T-helper 2 cell treated with Interferon-gamma antibody and Interleukin-4, amounts not matched to agents 5 μg/mL and 100 μg/mL, for 36 hours (primary cell): ENCODE data around the gene TMBIM4.

ENCODE experiments used
- DNase-seq: peaks from one replicate; pipeline ENCODE4 v3.0.0; 2021; ENCODE audit warnings: low spot score
- H3K27ac Mint-ChIP-seq: one replicate; pipeline ENCODE4 v1.8.0; 2021; ENCODE audit warnings: mild to moderate bottlenecking, mixed read lengths
- H3K27me3 Mint-ChIP-seq: one replicate; pipeline ENCODE4 v1.8.0; 2021; ENCODE audit warnings: low read depth, mixed read lengths
- H3K36me3 Mint-ChIP-seq: one replicate; pipeline ENCODE4 v1.8.0; 2021; ENCODE audit warnings: low read depth, mixed read lengths
- H3K4me1 Mint-ChIP-seq: one replicate; pipeline ENCODE4 v1.8.0; 2021; ENCODE audit warnings: low read depth, mixed read lengths
- H3K4me3 Mint-ChIP-seq: one replicate; pipeline ENCODE4 v1.8.0; 2022; ENCODE audit warnings: mild to moderate bottlenecking, moderate library complexity, mixed read lengths
- H3K9me3 Mint-ChIP-seq: one replicate; pipeline ENCODE4 v1.8.0; 2021; ENCODE audit warnings: mixed read lengths

The TMBIM4 gene

DNA sequence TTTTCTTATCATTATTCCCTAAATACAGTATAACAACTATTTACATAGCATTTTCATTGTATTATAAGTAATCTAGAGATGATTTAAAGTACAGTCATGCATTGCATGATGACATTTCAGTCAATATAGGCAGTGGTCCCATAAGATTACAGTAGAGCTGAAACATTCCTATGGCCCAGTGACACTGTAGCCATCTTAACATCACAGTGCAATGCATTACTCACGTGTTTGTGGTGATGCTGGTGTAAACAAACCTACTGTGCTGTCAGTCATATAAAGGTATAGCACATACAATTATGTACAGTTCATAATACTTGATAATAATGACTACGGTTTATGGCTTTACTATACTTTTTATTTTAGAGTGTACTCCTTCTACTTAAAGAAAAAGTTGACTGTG is 52.6 kb downstream of the TMBIM4 start:
- H3K36me3 Mint-ChIP-seq: peaks cover 15% of the 10 kb centered on the region
- no peak overlapping the region for H3K27ac Mint-ChIP-seq
- H3K27me3 Mint-ChIP-seq: peaks cover 3% of the 10 kb centered on the region
- H3K4me3 Mint-ChIP-seq: no peak overlapping the region
- H3K9me3 Mint-ChIP-seq: no peaks in the 10 kb centered on the region
- H3K4me1 Mint-ChIP-seq: peaks cover 12% of the 10 kb centered on the region
- no peak for DNase-seq

GRCh38 chr12:66115071-66115600 is 54.7 kb downstream of the TMBIM4 start:
- peaks cover 6% of the 10 kb centered on the region for H3K36me3 Mint-ChIP-seq
- peaks cover 7% of the 10 kb centered on the region for H3K27me3 Mint-ChIP-seq
- H3K4me1 Mint-ChIP-seq: peaks cover 10% of the 10 kb centered on the region
- H3K27ac Mint-ChIP-seq: no peak overlapping the region
- H3K9me3 Mint-ChIP-seq: no peaks in the 10 kb centered on the region
- H3K4me3 Mint-ChIP-seq: no peak overlapping the region
- DNase-seq: no peak

DNA sequence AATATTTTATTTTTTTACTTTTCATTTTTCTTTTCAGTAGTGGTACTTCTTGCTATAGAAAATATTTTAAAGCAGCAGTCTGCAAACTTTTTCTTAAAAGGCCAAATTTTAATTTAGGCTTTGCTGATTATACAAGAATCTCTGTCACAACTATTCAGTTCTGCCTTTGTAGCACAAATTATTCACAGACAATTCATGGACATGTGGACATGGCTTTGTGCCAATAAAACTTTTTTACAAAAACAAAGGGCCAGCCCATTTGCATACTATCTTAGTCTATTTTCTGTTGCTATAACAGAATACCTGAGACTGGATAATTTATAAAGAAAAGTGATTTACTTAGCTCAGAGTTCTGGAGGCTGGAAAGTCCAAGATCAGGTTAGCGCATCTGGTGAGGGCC is 56.3 kb downstream of the TMBIM4 start:
- no peak for DNase-seq
- H3K4me1 Mint-ChIP-seq: peaks cover 4% of the 10 kb centered on the region
- no peaks in the 10 kb centered on the region for H3K9me3 Mint-ChIP-seq
- H3K4me3 Mint-ChIP-seq: no peak overlapping the region
- no peak overlapping the region for H3K27ac Mint-ChIP-seq
- H3K36me3 Mint-ChIP-seq: no peaks in the 10 kb centered on the region
- H3K27me3 Mint-ChIP-seq: peaks cover 7% of the 10 kb centered on the region

GRCh38 chr12:66111605-66112004 is 58.2 kb downstream of the TMBIM4 start:
- Mint-ChIP-seq H3K27ac (no peak overlapping the region), H3K27me3 (peaks cover 9% of the 10 kb centered on the region), H3K9me3 (no peaks in the 10 kb centered on the region), H3K4me1 (peaks cover 9% of the 10 kb centered on the region), H3K4me3 (no peak overlapping the region), H3K36me3 (no peaks in the 10 kb centered on the region)
- no peak for DNase-seq

GRCh38 chr12:66109056-66109455 is 60.7 kb downstream of the TMBIM4 start:
- no peak for DNase-seq
- peaks cover 13% of the 10 kb centered on the region for H3K27me3 Mint-ChIP-seq
- no peak overlapping the region for H3K4me3 Mint-ChIP-seq
- H3K36me3 Mint-ChIP-seq: no peaks in the 10 kb centered on the region
- H3K4me1 Mint-ChIP-seq: peaks cover 8% of the 10 kb centered on the region
- no peak overlapping the region for H3K27ac Mint-ChIP-seq
- H3K9me3 Mint-ChIP-seq: no peaks in the 10 kb centered on the region

DNA sequence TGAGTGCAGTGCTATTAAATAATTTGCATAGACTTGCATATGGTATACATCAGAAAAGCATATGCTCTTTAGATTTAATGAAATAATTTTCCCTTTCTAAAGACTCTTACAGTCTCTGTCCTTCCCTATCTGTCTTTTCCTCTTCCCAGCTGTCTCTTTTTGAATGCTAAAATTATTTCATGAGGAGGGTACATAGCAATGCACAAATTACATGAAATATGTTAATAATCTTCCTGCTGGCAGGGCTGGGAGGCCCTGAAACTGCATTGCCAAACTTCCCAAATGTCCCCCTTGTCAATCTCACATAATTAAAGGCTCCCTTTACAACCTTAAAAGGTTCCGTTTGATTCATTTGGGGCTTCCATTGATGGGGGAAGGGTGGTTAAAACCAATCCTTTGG is 61.4 kb downstream of the TMBIM4 start:
- Mint-ChIP-seq H3K27ac (no peak overlapping the region), H3K4me1 (peaks cover 8% of the 10 kb centered on the region), H3K36me3 (no peaks in the 10 kb centered on the region), H3K4me3 (no peak overlapping the region), H3K9me3 (no peaks in the 10 kb centered on the region), H3K27me3 (peaks cover 13% of the 10 kb centered on the region)
- DNase-seq: no peak

- Mint-ChIP-seq H3K27ac (no peak overlapping the region), H3K4me1 (peaks cover 8% of the 10 kb centered on the region), H3K27me3 (peaks cover 17% of the 10 kb centered on the region), H3K4me3 (no peak overlapping the region), H3K36me3 (no peaks in the 10 kb centered on the region), H3K9me3 (no peaks in the 10 kb centered on the region)
- DNase-seq: peak; percentile 30
These were observed 62.3 kb downstream of the TMBIM4 start for GRCh38 chr12:66107451-66107915.

- Mint-ChIP-seq H3K9me3 (no peaks in the 10 kb centered on the region), H3K4me3 (no peak overlapping the region), H3K36me3 (no peaks in the 10 kb centered on the region), H3K4me1 (peaks cover 5% of the 10 kb centered on the region), H3K27me3 (peaks cover 21% of the 10 kb centered on the region), H3K27ac (no peak overlapping the region)
- DNase-seq: no peak
These were observed 66.5 kb downstream of the TMBIM4 start for GRCh38 chr12:66103016-66103913.

DNA sequence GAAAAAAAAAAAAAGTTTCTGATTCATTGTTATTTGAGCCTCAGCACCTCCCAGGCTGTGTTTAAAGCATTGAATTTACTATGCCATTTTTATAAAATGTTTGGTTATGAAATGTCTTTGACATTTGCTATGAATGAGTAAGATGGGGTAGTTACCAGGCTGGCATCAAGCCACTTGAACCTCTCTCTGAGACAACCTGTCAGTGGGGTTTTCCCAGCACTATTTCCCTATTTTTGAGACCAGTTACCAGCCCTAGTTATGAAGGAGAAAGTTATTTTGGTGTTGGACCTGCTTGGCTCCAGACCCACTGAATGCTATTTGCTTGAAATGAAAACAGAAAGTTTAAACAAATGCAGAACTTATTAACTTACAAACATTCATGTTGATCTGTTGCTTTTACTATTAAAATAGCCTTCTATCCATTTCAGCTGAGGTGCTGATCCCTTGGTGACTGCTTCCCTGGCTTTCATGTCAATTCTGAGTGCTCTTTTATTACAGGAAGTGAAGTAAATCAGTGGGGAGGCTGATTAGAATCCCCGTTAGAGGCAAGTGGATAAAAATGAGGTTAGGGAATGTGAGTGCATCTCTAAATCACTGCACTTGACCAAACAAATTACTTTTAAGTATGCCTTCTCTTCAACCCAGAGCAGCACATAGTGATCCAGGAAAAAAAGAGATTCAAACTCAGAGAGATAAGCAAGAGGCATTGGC is 77.1 kb downstream of the TMBIM4 start:
- no peak for DNase-seq
- Mint-ChIP-seq H3K27ac (no peak overlapping the region), H3K4me1 (no peaks in the 10 kb centered on the region), H3K36me3 (no peaks in the 10 kb centered on the region), H3K9me3 (no peaks in the 10 kb centered on the region), H3K27me3 (peaks cover 5% of the 10 kb centered on the region), H3K4me3 (no peak overlapping the region)

DNA sequence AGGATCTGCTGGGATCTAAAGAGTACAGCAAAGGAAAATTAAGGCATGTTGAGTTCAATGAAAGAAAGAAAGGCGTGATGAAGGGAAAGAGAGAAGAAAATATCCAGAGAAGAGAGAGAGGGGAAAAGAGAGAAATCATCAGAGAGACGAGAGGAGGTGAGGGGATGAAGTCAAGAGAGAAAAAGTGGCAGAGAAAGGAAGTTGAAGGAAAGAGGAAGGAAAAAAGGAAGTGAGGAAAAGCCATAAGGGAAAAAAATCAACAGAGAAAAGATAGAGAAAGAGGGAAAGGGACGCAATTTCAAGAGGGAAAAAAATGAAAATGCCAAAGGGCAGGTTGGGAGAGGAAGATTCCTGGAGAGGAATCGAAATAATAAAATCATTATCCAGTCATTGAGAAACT is 79.6 kb downstream of the TMBIM4 start:
- Mint-ChIP-seq H3K4me1 (no peaks in the 10 kb centered on the region), H3K27ac (no peak overlapping the region), H3K27me3 (peaks cover 11% of the 10 kb centered on the region)

DNA sequence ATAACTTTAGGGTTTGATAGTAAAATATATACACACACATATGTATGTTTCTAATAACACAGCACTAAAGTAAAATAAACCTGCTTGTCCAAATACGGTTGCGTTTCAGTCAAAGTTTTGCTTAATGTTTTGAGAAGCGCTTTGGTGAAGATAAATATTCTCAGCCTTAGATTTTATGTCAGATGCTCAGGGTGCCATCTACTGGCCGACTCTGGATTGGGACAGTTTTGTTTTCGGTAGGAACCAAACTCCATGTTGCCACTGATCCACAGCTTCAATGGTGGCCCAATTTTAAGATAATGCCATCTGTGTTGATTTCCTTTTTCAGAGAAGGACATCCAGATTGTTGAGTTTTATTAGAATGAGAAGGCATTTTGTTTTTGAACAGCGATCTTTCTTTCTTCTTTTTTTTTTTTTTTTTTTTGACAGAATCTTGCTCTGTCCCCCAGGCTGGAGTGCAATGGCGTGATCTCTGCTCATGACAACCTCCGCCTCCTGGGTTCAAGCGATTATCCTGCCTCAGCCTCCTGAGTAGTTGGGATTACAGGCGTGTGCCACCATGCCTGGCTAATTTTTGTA is 82.3 kb downstream of the TMBIM4 start:
- peak; percentile 16 for DNase-seq
- no peaks in the 10 kb centered on the region for H3K9me3 Mint-ChIP-seq
- peaks cover 12% of the 10 kb centered on the region for H3K27me3 Mint-ChIP-seq
- no peak overlapping the region for H3K4me3 Mint-ChIP-seq
- H3K4me1 Mint-ChIP-seq: no peaks in the 10 kb centered on the region
- H3K36me3 Mint-ChIP-seq: no peaks in the 10 kb centered on the region
- H3K27ac Mint-ChIP-seq: no peak overlapping the region

More for the DNA sequence above, 79.6 kb downstream of the TMBIM4 start:
- no peaks in the 10 kb centered on the region for H3K36me3 Mint-ChIP-seq
- H3K9me3 Mint-ChIP-seq: no peaks in the 10 kb centered on the region
- no peak overlapping the region for H3K4me3 Mint-ChIP-seq
- DNase-seq: no peak

- Mint-ChIP-seq H3K9me3 (no peaks in the 10 kb centered on the region), H3K4me1 (no peaks in the 10 kb centered on the region), H3K27ac (no peak overlapping the region), H3K27me3 (peaks cover 13% of the 10 kb centered on the region), H3K36me3 (no peaks in the 10 kb centered on the region), H3K4me3 (no peak overlapping the region)
- DNase-seq: no peak
These were observed 83.8 kb downstream of the TMBIM4 start for GRCh38 chr12:66085998-66086397.
